ENCODE results near the gene ERI3.

The ERI3 gene

GRCh38 chr1:44225761-44226160, 129.3 kb downstream of the ERI3 start:
- Mint-ChIP-seq H3K9me3 (no peaks in the 10 kb centered on the region), H3K4me1 (peaks cover 17% of the 10 kb centered on the region), H3K4me3 (no peak overlapping the region), H3K27ac (peak overlapping the region; percentile 14), H3K27me3 (no peaks in the 10 kb centered on the region), H3K36me3 (peaks cover 4% of the 10 kb centered on the region)
- no peak for ATAC-seq (ENCODE audit: low read depth)
- DNase-seq (ENCODE audit: low spot score in 2 of 2) = no peak

- H3K4me3 Mint-ChIP-seq = no peak overlapping the region
Observed at GRCh38 chr1:44223187-44223610, 131.9 kb downstream of the ERI3 start.

GRCh38 chr1:44222397-44223186, 132.5 kb downstream of the ERI3 start:
- DNase-seq (ENCODE audit: low spot score in 2 of 2) (no peak), ATAC-seq (ENCODE audit: low read depth) (no peak)
- H3K4me3 Mint-ChIP-seq = no peak overlapping the region
- H3K36me3 Mint-ChIP-seq = peaks cover 10% of the 10 kb centered on the region
- peaks cover 21% of the 10 kb centered on the region for H3K4me1 Mint-ChIP-seq
- no peaks in the 10 kb centered on the region for H3K27me3 Mint-ChIP-seq
- H3K27ac Mint-ChIP-seq = peak overlapping the region; percentile 17
- no peaks in the 10 kb centered on the region for H3K9me3 Mint-ChIP-seq

More at GRCh38 chr1:44223187-44223610, 131.9 kb downstream of the ERI3 start:
- Mint-ChIP-seq H3K9me3 (no peaks in the 10 kb centered on the region), H3K27ac (peak overlapping the region; percentile 17), H3K4me1 (peaks cover 20% of the 10 kb centered on the region), H3K36me3 (peaks cover 10% of the 10 kb centered on the region), H3K27me3 (no peaks in the 10 kb centered on the region)
- ATAC-seq (ENCODE audit: low read depth) = no peak
- no peak for DNase-seq (ENCODE audit: low spot score in 2 of 2)

- H3K27ac Mint-ChIP-seq = no peak overlapping the region
- H3K4me1 Mint-ChIP-seq = peaks cover 28% of the 10 kb centered on the region
- H3K9me3 Mint-ChIP-seq = no peaks in the 10 kb centered on the region
- H3K36me3 Mint-ChIP-seq = peaks cover 11% of the 10 kb centered on the region
- no peak overlapping the region for H3K4me3 Mint-ChIP-seq
- ATAC-seq (ENCODE audit: low read depth) (no peak), DNase-seq (ENCODE audit: low spot score in 2 of 2) (no peak)
- no peaks in the 10 kb centered on the region for H3K27me3 Mint-ChIP-seq
Observed at GRCh38 chr1:44221769-44222168, 133.3 kb downstream of the ERI3 start.

- H3K27ac Mint-ChIP-seq = peak overlapping the region; percentile 72
- peak; percentile 84 for ATAC-seq (ENCODE audit: low read depth)
- peak overlapping the region; percentile 42 for H3K4me3 Mint-ChIP-seq
- H3K36me3 Mint-ChIP-seq = peaks cover 14% of the 10 kb centered on the region
- DNase-seq (ENCODE audit: low spot score in 2 of 2) = no peak
- no peaks in the 10 kb centered on the region for H3K27me3 Mint-ChIP-seq
- peaks cover 28% of the 10 kb centered on the region for H3K4me1 Mint-ChIP-seq
- H3K9me3 Mint-ChIP-seq = no peaks in the 10 kb centered on the region
Observed at GRCh38 chr1:44220755-44221154, 134.3 kb downstream of the ERI3 start.

- ATAC-seq (ENCODE audit: low read depth) (peak; percentile 44), DNase-seq (ENCODE audit: low spot score in 2 of 2) (no peak)
- Mint-ChIP-seq H3K4me3 (peak overlapping the region; percentile 42), H3K9me3 (no peaks in the 10 kb centered on the region), H3K27me3 (no peaks in the 10 kb centered on the region), H3K36me3 (peaks cover 17% of the 10 kb centered on the region), H3K27ac (peak overlapping the region; percentile 72), H3K4me1 (peaks cover 30% of the 10 kb centered on the region)
Observed at GRCh38 chr1:44220001-44220751, 134.9 kb downstream of the ERI3 start.

- H3K36me3 Mint-ChIP-seq = peaks cover 19% of the 10 kb centered on the region
- H3K9me3 Mint-ChIP-seq = no peaks in the 10 kb centered on the region
- H3K4me1 Mint-ChIP-seq = peaks cover 32% of the 10 kb centered on the region
Observed at GRCh38 chr1:44219301-44219626, 135.8 kb downstream of the ERI3 start.

GRCh38 chr1:44218503-44219300, 136.4 kb downstream of the ERI3 start:
- H3K36me3 Mint-ChIP-seq = peaks cover 19% of the 10 kb centered on the region
- DNase-seq (ENCODE audit: low spot score in 2 of 2) (no peak), ATAC-seq (ENCODE audit: low read depth) (no peak)
- peak overlapping the region; percentile 72 for H3K27ac Mint-ChIP-seq
- no peak overlapping the region for H3K4me3 Mint-ChIP-seq
- H3K4me1 Mint-ChIP-seq = peaks cover 33% of the 10 kb centered on the region
- no peaks in the 10 kb centered on the region for H3K9me3 Mint-ChIP-seq
- no peaks in the 10 kb centered on the region for H3K27me3 Mint-ChIP-seq

More at GRCh38 chr1:44219301-44219626, 135.8 kb downstream of the ERI3 start:
- no peak overlapping the region for H3K27ac Mint-ChIP-seq
- H3K4me3 Mint-ChIP-seq = no peak overlapping the region
- DNase-seq (ENCODE audit: low spot score in 2 of 2) = no peak
- ATAC-seq (ENCODE audit: low read depth) = no peak
- no peaks in the 10 kb centered on the region for H3K27me3 Mint-ChIP-seq

GRCh38 chr1:44217809-44218410, 137.1 kb downstream of the ERI3 start:
- Mint-ChIP-seq H3K27me3 (no peaks in the 10 kb centered on the region), H3K27ac (no peak overlapping the region), H3K4me3 (no peak overlapping the region), H3K4me1 (peaks cover 30% of the 10 kb centered on the region), H3K9me3 (no peaks in the 10 kb centered on the region), H3K36me3 (peaks cover 19% of the 10 kb centered on the region)
- DNase-seq (ENCODE audit: low spot score in 2 of 2) (peak; percentile 60 to 78), ATAC-seq (ENCODE audit: low read depth) (peak; percentile 35)

- Mint-ChIP-seq H3K4me3 (peak within 1 kb of the TSS; percentile 92), H3K9me3 (no peaks in the 10 kb centered on the region), H3K4me1 (peaks cover 25% of the 10 kb centered on the region), H3K27ac (peak within 1 kb of the TSS; percentile 91), H3K27me3 (no peaks in the 10 kb centered on the region), H3K36me3 (peaks cover 12% of the 10 kb centered on the region)
- ATAC-seq (ENCODE audit: low read depth) (peak; percentile 85), DNase-seq (ENCODE audit: low spot score in 2 of 2) (peak; percentile 87 to 96)
Observed at GRCh38 chr1:44213222-44214112, 141.6 kb downstream of the ERI3 start, which contains the start of gene DMAP1. DMAP1 (plus strand) TSS chr1:44213471; CDS start chr1:44213754, 283 bp downstream.

GRCh38 chr1:44212355-44213221, 142.5 kb downstream of the ERI3 start:
- Mint-ChIP-seq H3K36me3 (peaks cover 9% of the 10 kb centered on the region), H3K27ac (peak overlapping the region; percentile 91), H3K4me1 (peaks cover 24% of the 10 kb centered on the region), H3K27me3 (no peaks in the 10 kb centered on the region), H3K9me3 (no peaks in the 10 kb centered on the region), H3K4me3 (peak overlapping the region; percentile 92)
- ATAC-seq (ENCODE audit: low read depth) (no peak), DNase-seq (ENCODE audit: low spot score in 2 of 2) (no peak)

GRCh38 chr1:44210595-44210994, 144.5 kb downstream of the ERI3 start:
- H3K27me3 Mint-ChIP-seq = no peaks in the 10 kb centered on the region
- no peak for ATAC-seq (ENCODE audit: low read depth)
- no peak overlapping the region for H3K27ac Mint-ChIP-seq
- H3K36me3 Mint-ChIP-seq = peaks cover 5% of the 10 kb centered on the region
- H3K9me3 Mint-ChIP-seq = no peaks in the 10 kb centered on the region
- DNase-seq (ENCODE audit: low spot score in 2 of 2) = no peak
- peaks cover 17% of the 10 kb centered on the region for H3K4me1 Mint-ChIP-seq
- H3K4me3 Mint-ChIP-seq = no peak overlapping the region

Data from memory B cell (primary cell).